ENCODE results near the gene KLHL1.

DNA sequence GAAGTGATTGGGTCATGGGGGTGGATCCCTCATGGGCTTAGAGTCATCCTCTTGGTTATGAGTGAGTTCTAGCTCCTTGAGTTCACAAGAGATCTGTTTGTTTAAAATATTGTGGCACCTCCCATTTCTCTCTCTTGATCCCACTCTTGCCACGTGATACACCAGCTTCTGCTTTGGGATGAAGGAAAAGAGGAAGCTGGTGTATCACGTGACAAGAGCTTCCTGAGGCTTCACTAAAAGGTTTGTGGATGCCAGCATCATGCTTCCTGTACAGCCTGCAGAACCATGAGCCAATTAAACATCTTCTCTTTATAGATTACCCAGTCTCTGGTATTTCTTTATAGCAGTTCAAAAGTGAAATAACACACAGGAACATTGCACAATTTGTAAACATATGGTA lies 353.2 kb downstream of the KLHL1 start:
- TF ChIP-seq, protein P1, sequence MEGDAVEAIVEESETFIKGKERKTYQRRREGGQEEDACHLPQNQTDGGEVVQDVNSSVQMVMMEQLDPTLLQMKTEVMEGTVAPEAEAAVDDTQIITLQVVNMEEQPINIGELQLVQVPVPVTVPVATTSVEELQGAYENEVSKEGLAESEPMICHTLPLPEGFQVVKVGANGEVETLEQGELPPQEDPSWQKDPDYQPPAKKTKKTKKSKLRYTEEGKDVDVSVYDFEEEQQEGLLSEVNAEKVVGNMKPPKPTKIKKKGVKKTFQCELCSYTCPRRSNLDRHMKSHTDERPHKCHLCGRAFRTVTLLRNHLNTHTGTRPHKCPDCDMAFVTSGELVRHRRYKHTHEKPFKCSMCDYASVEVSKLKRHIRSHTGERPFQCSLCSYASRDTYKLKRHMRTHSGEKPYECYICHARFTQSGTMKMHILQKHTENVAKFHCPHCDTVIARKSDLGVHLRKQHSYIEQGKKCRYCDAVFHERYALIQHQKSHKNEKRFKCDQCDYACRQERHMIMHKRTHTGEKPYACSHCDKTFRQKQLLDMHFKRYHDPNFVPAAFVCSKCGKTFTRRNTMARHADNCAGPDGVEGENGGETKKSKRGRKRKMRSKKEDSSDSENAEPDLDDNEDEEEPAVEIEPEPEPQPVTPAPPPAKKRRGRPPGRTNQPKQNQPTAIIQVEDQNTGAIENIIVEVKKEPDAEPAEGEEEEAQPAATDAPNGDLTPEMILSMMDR (IDR thresholded peaks at IDR 0.05 in 4 of 5, conservative IDR thresholded peaks at IDR 0.05 in 1 of 5), result no peak
- TF ChIP-seq POLR2A (IDR thresholded peaks at IDR 0.05), result no peak
